ENCODE measurements around the gene ARSH.
"Not testable (repeated sequence)": the region's sequence is repeated elsewhere in the genome, so short reads cannot be mapped to it uniquely, and the experiment has no call there.

The ARSH gene

GRCh38 chrX:3037218-3037617 lies 30.9 kb downstream of the ARSH start:
- no peak for DNase-seq (ENCODE audit: low read depth, low spot score)

- no peak for DNase-seq (ENCODE audit: low read depth, low spot score)
Measured at GRCh38 chrX:3044196-3044595, 37.9 kb downstream of the ARSH start.

- DNase-seq (ENCODE audit: low read depth, low spot score) = no peak
Measured at GRCh38 chrX:3044671-3045070, 38.3 kb downstream of the ARSH start.

- DNase-seq (ENCODE audit: low read depth, low spot score) = no peak
Measured at GRCh38 chrX:3046253-3047240, 40.2 kb downstream of the ARSH start.

- not testable (repeated sequence) for DNase-seq (ENCODE audit: low read depth, low spot score)
Measured at GRCh38 chrX:3050523-3051175, 44.3 kb downstream of the ARSH start.

- no peak for DNase-seq (ENCODE audit: low read depth, low spot score)
Measured at GRCh38 chrX:3052860-3053259, 46.5 kb downstream of the ARSH start.

GRCh38 chrX:3066555-3066954 lies 60.2 kb downstream of the ARSH start:
- no peak for DNase-seq (ENCODE audit: low read depth, low spot score)

GRCh38 chrX:3075959-3076358 lies 69.6 kb downstream of the ARSH start:
- no peak for DNase-seq (ENCODE audit: low read depth, low spot score)

- DNase-seq (ENCODE audit: low read depth, low spot score) = no peak
Measured at GRCh38 chrX:3076416-3076991, 70.2 kb downstream of the ARSH start.
